Inflammatory macrophage (primary cell): ENCODE data around the gene ADARB2.
"Not testable (repeated sequence)": the region's sequence is repeated elsewhere in the genome, so short reads cannot be mapped to it uniquely, and the experiment has no call there.

Experiments
- DNase-seq, 2 donors: peaks; one replicate each; pipeline ENCODE4 v3.0.0-alpha.2; 2020 to 2022
- total RNA-seq, 18 experiments: gene quantifications; one replicate each; lab custom pipeline; 2026; ENCODE audit warnings: mixed read lengths in 6 of 18, inconsistent platforms in 2 of 18; lab: John Stamatoyannopoulos, UW

ADARB2 gene
- 0 to 0.32 (median 0) reads per million in 18 experiments for total RNA-seq

DNA sequence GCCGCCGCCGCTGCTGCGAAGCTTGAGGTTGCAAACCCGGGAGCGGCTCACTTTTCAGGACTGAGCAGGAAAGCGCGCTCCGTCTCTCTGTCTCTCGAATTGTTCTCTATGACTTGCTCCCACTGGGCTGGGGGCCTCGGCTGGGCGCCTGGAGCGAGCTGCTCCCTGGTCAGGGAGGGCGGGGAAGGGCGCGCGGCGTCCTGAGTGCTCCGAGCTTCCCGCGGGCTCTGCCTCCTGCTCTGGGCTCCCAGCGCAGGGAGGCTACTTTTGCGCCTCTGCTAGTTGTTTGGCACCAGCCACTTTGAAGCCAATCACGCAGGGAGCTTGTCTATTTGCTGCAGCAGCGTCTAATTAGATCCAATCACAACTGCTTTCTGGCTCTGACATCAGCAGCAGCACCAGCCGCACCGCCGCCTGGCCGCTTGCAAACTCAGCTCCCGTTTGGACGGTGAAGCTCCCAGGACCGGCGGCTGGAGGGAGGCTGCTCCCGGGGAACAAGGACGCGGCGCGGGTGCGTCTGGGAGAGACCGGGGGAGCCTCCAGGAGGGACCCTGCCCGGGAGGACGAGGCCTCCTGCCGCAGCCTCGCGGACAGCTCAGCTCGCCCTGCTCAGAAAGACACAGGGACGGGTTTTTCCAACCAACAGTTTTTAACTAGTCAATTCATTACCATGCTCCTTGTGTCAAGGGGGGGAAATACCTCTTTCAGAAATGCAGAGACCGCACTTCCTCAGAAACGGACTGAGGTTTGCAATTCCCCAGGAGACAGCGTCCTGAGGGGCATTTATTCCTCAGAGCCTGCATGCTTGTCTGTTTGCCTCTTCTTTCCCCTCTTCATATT lies at the start of gene ADARB2:
Gene ADARB2 (minus strand): TSS at position 304 of the 840 bp plus-strand sequence.
- DNase-seq: no peak

DNA sequence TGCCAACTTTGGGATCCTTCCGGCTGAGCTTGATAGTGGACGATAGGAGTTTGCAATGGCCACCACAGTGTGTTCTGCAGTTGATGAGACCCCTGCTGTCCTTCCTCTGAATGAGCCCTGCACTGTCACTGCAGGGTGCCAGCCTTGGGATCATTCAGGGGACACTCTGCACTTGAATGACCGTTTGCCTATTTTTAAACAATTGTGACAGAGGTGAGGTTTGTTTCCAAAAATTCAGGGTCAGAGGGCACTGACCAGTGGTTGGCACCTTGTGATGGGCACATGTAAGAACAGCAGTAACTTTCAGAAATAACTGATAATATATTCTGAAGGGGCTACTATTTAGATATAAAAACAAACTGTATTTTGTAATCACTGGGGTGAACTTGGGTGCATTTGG lies 48.5 kb upstream of the ADARB2 start:
- DNase-seq: no peak

DNA sequence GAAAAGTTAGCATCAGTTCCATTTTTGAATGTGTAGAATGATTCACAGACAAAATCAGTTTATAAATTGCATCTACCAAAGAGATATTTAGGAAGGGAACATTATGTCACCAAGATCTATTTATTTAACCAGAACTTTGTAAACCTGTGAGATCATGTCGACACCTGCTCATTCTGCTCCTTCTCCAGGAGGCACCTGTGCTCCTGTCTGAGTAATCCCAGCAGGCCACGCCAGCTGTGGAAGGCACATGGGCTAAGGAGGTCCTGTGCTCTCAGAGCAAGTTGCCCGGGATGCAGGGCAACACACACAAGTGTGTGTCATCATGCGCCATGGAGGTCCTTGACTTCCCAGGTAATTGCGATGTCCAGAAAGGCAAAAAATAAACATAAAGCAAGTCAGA lies 45.5 kb upstream of the ADARB2 start:
- DNase-seq: no peak

DNA sequence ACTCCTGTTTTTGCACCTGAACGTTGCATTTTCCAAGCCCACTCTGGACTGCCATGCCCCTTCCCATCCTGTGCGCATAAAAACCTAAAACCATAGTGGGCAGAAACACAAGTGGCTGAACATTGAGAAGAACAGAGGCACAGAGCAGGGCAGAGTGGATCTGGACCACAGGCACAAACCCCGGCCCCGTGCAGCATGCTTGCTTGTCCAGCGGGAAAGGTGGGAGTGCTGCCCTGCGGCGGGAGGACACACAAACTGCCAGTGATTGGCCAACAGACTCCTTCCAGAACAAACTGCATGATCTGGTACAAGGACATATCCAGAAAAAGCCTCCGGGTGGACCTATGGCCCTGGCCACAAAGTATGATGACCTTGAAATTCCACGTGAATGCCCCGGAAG lies 42.5 kb upstream of the ADARB2 start:
- no peak for DNase-seq

DNA sequence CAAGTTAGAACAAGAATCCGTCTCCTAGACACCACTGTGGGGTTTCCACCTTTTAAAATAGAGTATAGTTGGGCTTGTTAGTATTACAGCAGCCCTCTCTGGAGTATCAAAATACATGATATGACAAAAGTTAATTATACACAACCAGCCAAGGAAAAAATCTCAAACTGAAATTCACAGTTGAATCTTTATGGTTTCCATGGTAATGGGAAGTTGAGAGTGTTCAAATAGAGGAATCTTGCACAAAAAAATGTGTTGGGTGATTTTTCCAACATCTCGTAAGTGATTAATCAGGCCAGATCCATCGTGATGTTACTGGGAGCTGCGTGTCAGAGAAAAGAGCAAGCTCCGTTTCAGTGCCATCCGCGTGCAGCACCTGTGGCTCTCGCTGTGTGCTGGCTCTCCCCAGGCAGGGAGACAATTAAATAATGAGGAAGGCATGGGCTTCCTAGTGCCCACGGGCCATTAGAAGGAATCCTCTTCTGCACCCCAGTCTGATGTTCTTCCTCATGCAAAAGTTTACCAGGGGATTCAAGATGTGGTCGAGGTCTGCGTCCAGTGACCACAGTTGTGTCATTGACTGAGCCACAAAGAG lies 41.1 kb upstream of the ADARB2 start:
- DNase-seq: no peak

DNA sequence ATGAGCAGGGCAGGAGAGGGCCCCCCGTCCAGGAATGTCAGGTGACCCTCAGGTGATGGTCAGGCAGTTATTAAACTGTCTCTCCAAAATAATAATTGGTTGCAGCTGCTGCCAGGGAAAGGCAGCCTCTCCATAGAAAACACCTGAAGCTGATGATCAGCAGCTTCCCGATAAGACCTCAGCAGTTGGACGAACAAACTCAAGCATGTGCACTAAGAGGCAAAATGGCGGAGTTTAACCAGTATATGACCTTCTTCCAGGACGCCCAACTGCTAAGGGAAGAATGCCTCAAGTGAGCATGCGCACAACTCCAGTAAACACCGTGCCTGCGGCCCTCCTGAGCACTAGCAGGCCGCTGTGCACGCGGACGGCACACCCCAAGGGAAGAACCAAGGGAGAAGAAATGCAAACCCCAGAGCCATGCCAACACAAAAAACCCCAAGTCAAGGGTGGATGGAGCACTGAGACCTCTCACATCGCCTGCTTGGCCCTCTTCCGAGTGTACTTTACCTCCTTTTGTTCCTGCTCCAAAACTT lies 38.9 kb upstream of the ADARB2 start:
- no peak for DNase-seq

DNA sequence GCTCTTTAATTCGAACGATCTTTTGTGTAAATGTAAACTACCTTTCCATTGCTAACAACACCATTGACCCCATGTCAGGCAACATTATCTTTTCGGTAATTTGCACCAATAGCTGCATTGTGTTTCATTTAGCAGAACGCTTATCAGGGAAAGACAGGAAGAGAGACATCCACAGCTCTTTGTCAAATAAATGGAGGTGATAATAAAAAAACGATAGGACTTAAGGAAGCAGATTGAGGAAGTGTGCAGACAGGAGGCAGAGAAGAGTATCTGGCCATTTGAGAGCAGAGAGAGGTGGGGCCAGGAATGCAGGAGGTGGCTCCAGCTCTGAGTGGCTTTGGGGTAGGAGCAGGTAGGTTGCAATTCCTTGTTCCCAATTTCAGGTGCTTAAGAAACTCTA lies 37.5 kb upstream of the ADARB2 start:
- no peak for DNase-seq

DNA sequence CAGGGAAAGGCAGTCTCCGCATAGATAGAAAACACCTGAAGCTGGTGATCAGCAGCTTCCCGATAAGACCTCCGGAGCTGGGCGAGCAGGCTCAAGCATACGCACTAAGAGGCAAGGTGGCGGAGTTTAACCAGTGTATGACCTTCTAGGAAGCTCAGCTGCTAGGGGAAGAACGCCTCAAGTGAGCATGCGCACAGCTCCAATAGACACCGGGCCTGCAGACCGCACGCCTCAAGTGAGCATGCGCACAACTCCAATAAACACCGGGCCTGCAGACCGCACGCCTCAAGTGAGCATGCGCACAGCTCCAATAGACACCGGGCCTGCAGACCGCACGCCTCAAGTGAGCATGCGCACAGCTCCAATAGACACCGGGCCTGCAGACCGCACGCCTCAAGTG lies 35.9 kb upstream of the ADARB2 start:
- DNase-seq: not testable (repeated sequence)

DNA sequence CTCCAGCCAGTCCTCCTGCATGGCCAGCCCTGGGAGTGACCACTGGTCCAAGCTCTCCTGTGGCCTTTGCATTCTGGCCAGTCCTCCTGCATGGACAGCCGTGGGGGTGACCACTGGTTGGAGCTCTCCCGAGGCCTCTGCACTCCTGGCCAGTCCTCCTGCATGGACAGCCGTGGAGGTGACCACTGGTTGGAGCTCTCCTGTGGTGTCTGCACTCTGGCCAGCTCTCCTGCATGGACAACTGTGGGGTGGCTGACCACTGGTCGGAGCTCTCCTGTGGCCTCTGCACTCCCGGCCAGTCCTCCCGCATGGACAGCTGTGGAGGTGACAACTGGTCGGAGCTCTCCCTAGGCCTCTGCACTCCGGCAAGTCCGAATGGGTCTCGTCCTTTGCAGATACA lies 28.7 kb upstream of the ADARB2 start:
- no peak for DNase-seq

DNA sequence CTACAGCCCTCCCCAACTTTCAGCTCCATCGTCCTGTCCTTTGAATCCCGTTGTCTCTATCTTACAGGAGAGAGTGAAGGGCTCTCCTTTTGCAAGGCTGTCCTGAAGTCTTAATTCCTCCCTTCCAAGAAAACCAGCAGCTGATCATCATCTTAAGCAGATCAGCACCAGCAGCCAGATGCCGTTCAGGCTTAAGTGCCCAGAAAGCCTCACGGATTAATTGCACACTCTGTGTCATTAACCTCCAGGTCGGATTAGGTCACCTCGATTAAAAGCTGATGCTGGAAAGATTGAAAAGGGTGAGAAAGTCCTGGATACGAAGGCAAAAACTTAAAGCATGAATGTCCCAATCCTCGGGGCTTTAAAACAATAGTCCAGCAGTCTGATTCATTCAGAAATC lies 24.8 kb upstream of the ADARB2 start:
- DNase-seq: no peak

DNA sequence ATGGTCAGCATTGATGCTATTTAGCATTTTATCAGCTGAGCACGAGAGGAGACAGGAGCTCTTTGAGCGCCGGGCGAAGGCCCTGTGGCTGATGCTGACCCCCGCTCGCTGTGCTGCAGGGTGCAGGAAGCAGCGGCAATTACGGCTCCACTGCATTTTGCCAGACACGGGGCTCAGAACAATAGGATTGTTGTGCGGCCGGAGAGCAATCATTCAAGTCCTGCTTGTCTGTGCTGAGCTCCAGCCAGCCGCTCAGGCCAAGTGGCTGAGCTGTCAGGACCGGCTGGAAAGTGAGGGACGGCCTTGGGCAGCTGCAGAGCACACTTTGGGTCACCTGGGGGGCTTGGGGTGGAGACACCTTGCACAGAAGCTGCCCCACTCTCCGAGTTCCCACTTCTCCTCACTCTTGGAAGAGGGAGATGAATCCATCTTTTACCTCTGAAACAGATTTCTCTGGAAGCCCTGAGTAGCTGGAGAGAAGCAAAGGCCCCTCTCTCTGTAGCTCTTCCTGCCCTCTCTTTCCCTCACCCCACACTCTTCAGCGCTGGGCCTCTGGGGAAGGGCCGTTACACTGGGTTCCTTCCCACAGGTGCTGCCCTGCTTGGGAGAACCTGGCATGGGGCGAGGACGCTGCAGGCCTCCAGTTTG lies 17.3 kb upstream of the ADARB2 start:
- DNase-seq: no peak

DNA sequence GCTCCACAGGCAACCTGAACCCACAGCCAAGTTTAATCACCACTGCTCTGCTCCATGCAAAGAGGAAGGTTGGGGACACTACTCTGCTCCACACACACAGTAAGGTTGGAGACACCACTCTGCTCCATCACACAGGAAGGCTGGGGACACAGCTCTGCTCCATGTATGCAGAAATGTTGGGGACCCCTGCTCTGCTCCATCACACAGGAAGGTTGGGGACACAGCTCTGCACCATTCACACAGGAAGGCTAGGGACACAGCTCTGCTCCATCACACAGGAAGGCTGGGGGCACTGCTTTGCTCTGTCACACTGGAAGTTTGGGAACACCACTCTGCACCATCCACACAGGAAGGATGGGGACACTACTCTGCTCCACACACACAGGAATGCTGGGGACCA lies 14.8 kb upstream of the ADARB2 start:
- DNase-seq: no peak

DNA sequence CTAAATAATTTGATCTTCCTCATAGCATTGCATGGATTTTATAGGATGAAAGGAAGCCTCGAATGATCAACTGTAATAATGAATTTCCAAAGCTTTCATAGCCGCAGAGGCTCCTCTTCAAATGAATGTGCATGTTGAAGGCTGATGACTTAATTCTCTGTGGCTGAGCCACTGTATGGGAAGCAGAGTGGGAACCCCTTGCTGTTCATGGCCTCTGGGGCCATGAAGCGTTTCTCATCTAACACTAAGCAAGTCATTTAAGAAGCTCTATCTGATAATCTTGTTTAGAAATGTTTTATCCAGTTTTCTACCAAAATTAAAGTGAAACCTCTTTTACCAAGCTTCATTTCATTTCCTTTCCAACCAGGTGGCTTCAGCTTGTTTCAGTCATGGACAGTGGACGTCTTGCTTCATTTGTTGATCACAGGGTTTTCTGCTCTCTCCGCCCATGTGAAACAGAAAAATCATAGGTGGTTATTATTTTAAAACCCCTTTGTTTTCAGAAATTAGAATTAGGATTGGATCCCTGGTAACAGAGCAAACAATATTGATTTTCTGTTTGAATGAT lies 10.3 kb upstream of the ADARB2 start:
- no peak for DNase-seq

DNA sequence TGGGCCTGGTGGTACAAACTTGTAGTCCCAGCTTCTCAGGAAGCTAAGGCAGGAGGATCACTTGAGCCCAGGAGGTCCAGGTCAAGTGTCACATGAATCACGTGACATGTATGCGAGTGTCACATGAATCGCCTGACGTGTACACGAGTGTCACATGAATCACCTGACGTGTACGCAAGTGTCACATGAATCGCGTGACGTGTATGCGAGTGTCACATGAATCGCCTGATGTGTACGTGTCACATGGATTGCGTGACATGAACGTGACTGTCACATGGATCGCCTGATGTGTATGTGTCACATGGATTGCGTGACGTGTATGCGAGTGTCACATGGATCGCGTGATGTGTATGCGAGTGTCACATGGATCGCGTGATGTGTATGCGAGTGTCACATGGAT lies 9.5 kb upstream of the ADARB2 start:
- DNase-seq: no peak

DNA sequence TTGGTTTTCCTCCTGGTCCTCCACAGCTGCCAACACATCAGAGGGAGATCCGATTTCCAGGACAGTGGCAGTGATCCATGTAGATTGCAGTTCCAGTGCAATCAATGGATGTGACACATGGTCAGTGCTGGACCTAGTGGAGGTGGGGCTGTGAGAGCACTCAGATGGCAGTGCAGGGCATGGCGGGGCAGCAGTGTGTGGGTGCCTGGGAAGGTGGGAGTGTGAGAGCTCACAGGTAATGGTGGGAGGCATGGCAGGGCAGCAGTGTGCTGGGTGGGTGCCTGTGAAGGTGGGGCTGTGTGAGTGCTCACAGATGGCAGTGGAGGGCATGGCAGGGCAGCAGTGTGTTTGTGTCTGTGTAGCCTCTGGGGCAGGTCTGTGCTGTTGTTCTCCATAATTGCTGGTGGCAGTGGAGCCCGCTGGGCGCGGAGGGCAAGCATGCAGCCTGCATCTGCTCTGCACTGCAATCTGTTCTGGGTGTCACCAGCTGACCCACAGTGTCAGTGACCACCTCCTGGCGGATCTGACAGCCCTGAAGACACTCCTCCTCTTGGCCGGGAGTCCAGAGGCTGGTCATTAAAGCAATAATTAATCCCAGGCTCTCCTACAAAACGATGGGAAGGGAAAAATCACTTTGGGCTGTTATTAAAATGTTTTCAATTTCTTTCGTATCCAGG lies 8.6 kb upstream of the ADARB2 start:
- DNase-seq: no peak

DNA sequence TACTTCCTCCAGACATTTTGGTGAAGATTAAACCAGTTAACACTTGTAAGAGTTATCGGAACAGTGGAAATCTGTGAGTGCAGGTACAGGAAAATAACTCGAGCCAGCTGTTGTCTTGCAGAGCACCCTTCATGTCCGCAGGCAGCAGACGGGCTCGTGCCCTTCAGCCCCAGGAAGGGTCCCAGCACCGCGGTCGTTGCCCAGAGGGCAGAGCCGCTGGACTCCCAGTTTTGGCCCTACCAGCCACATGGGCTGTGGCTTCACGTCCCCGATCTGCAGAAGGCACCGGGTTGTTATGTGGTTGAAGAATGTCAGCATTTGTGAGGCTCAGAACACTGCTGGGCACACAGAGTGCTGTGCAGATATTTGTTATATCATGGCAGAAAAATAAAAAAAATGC lies 7.2 kb upstream of the ADARB2 start:
- DNase-seq: no peak

DNA sequence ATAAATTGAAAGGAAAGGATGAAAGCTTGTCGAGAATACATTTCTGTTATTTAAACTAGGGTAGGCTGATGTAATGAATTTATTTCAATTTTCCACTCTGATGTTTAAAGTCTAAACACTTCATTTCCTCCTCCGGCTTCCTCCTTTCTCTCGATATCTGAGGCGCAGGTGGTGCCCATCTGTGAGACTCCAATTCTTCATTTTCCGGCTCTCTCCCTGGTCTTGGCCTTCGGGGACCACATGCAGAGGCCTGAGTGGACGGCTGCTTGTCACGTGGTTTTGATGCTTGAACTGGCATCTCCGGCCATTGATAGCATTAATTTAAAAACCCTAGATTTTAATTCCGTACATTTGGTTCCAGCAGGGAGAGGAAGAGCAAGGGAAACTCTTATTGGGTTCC lies 5.8 kb upstream of the ADARB2 start:
- no peak for DNase-seq

DNA sequence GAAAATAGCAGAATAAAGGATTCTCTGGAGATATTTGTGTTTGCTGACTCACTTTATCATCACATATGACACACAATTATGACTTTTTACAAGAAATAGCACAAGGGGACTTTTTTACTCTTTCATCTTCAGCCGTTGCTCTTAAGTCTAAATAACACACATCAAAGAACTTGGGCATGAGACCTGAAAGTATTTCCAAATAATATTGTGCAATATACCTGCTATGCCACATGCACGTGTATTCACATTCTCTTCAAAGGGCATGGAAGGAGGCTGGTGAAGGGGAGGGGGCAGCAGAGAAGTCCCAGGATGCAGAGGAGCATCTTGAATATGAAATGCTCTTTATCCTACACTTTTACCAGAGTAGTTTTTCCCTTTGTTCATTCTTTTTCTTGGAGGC lies 4.1 kb upstream of the ADARB2 start:
- DNase-seq: no peak

DNA sequence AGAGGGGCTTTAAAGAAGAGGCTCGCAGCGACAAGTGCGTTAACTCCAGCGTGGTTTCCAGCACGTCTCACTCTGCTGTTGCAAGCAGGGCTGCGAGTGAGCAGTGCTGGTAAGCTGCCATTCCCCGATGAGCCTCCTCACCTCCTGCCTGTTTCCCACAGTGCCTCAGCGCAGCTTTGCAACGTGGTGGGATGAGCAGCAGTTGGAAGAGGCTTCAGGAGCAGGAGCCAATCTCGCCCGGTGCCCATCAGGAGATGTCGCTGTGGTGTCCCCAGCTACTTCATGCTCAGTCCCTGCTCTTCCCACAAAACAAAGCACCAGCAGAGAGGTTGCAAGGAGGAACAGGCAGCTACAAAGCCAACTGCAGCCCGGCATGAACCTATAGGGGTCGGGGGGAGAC lies 2.4 kb upstream of the ADARB2 start:
- DNase-seq: no peak

DNA sequence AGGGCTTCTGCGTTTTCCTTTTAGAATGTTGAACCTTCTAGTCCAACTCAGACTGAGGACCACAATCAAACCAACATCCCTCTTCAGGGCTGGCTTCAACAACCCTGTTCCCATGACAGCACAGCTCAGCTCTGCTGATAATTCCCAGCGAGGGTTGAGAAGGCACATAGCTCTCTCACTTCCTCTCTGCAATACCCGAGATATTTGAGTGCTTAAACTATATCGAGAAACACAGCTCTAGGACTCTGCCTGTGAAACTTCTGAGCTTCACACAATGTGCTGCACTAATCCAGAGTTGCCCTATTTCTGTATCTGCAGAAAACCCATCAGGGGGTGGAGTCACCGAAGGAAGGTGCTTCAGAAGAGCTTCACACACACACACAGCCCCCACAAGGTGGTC lies 1.6 kb upstream of the ADARB2 start:
- DNase-seq: no peak

DNA sequence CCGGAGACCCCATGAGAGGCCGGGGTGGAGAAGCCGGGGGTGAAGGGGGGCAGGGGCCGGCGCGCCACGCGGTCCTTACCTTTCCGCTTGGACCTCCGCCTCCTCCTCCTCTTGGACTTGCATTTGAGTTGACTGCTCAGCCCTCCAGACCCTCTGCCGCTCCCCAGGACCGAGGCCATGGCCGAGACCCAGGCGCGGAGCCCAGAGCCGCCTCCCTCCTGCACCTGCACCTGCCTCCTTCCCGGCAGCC lies 428 bp downstream of the ADARB2 start:
- no peak for DNase-seq

DNA sequence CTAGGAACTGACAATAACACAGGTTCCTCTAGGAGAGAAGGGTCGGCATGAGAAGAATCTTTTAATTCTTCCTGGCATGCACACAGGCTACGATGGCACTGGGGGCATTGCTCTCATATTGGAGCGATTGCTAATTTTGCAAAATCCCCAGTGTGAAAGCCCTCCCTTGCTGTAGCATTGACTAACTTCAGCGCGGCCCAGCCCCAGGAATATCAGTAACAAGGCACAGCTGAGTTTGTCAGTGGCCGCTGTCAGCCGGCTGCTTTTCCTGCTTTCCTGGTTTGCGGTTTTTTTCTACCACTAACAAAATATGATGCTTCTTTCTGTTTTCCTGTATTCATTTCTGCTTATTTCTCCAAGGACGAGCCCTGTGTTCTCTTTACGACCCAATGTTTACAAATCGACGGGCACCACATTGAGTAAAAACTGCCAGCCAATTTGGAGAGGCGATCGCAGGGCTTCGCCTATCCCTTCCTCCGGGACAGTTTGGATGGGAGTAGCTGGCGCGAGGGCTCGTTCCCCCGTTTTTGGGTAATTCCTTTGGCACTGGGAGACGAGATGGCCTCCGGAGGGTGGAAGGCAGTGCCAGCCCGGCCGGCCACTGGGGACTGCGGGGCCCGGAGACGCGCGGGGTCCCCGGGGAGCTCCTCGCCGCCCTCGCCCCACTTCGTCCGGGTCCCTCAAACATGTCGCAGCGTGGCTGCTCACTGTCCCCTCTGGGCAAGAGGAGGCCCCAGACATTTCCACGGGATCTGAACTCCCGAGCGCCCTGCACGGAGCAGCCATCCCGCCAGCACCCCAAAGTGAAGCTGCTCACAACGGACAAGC lies 967 bp downstream of the ADARB2 start:
- DNase-seq: no peak
